HepG2 (cell line): Measurements from ENCODE around the gene PPP3R2. TPM values are rescaled to one million over a fixed set of nuclear protein-coding genes. Genes with fewer than 3 reads are reported as not detected.
A peak's percentile ranks its signal among the peaks of the same experiment; 100 is the strongest.

Source experiments
- ATAC-seq: fragments of 200-7000 bp; cut with Tn5 transposase; 3 replicates; pipeline ENCODE4 v1.9.1; 2020; ENCODE audit warnings: mild to moderate bottlenecking, moderate library complexity
- BruUV-seq: library from RNA; stranded (reverse); fragments of 400-500 nt; replicated peaks from 2 replicates; lab custom pipeline; 2021; lab: Mats Ljungman, UMichigan
- CTCF ChIA-PET: fragments of 300-600 bp; formaldehyde crosslinking; extraction: SDS; loops from one replicate; lab custom pipeline; 2021; ENCODE audit warnings: low total read pairs, inconsistent platforms, low intra/inter-chr PET ratio; lab: Yijun Ruan, JAX
- POLR2A ChIA-PET: fragments of 350-600 bp; sonication (Branson Sonifier 250); formaldehyde crosslinking; loops from one replicate; lab custom pipeline; 2020; ENCODE audit warnings: antibody characterized with exemption, inconsistent platforms; lab: Yijun Ruan, JAX
- DNase-seq: peaks from one replicate; pipeline ENCODE4 v3.0.0-alpha.2; 2015; ENCODE audit warnings: low spot score
- FAIRE-seq: peaks from 3 replicates; lab custom pipeline; 2011; peaks lifted over from hg19 to GRCh38; lab: Jason Lieb, UNC
- H2AFZ ChIP-seq: one replicate; pipeline ENCODE4 v1.6.1; 2011; ENCODE audit warnings: low read length, inconsistent platforms
- H3K27ac ChIP-seq: fragments of 300-600 bp; 3 replicates; pipeline ENCODE4 v1.8.0; 2011; ENCODE audit warnings: mixed run types, mild to moderate bottlenecking, mixed read lengths, low read length, inconsistent platforms; ENCODE audit not compliant: insufficient read depth; ENCODE audit errors: extremely low read length
- H3K27me3 ChIP-seq, 2 experiments: fragments of 200-600 bp in 1 of 2; 2 replicates in 1 of 2; 3 replicates in 1 of 2; pipeline versions ENCODE4 v1.6.0 to v1.8.0; 2011; ENCODE audit warnings: low read length in 2 of 2, mild to moderate bottlenecking in 2 of 2, moderate library complexity in 2 of 2, inconsistent platforms in 1 of 2; ENCODE audit not compliant: insufficient read depth in 2 of 2, control insufficient read depth in 1 of 2
- H3K36me3 ChIP-seq, 2 experiments: fragments of 200-600 bp in 1 of 2; replicated peaks in 1 of 2; 2 replicates in 1 of 2; 3 replicates in 1 of 2; pipeline versions ENCODE4 v1.5.1 to v1.8.0; 2011; ENCODE audit warnings: low read length in 2 of 2, inconsistent platforms in 1 of 2; ENCODE audit not compliant: insufficient read depth in 2 of 2, control insufficient read depth in 1 of 2
- H3K4me1 ChIP-seq: 2 replicates; pipeline ENCODE4 v1.5.1; 2012; ENCODE audit warnings: low read length, inconsistent platforms; ENCODE audit not compliant: insufficient read depth
- H3K4me2 ChIP-seq: 2 replicates; pipeline ENCODE4 v1.6.0; 2011; ENCODE audit warnings: low read depth, low read length, inconsistent platforms
- H3K4me3 ChIP-seq, 3 experiments: fragments of 200-600 bp in 1 of 3; sonication (generic), shearing (Covaris generic) in 1 of 3; replicated peaks in 1 of 3; 2 replicates each; pipeline ENCODE4 v1.5.1; 2011 to 2016; ENCODE audit warnings: low read length in 3 of 3, inconsistent platforms in 2 of 3, low read depth in 2 of 3, mild to moderate bottlenecking in 2 of 3, control low read depth in 1 of 3, mixed read lengths in 1 of 3; ENCODE audit not compliant: insufficient read depth in 1 of 3
- H3K79me2 ChIP-seq: one replicate; pipeline ENCODE4 v1.6.1; 2011; ENCODE audit warnings: low read length, inconsistent platforms; ENCODE audit not compliant: insufficient read depth
- H3K9ac ChIP-seq: 2 replicates; pipeline ENCODE4 v1.6.0; 2011; ENCODE audit warnings: mild to moderate bottlenecking, low read depth, low read length, inconsistent platforms; ENCODE audit not compliant: insufficient read depth
- H3K9me3 ChIP-seq: 2 replicates; pipeline ENCODE4 v1.5.1; 2012; ENCODE audit warnings: mild to moderate bottlenecking, low read length
- H4K20me1 ChIP-seq: 2 replicates; pipeline ENCODE4 v1.6.0; 2011; ENCODE audit warnings: inconsistent platforms, mild to moderate bottlenecking, low read length, moderate library complexity; ENCODE audit not compliant: insufficient read depth
- AGO2 ChIP-seq: fragments of 200-400 bp; formaldehyde crosslinking; optimal IDR thresholded peaks from 2 replicates; pipeline ENCODE3; 2017; ENCODE audit warnings: mild to moderate bottlenecking, low read depth, low read length, moderate library complexity
- ATF5 ChIP-seq: sonication (generic); formaldehyde crosslinking; IDR thresholded peaks from 2 replicates; pipeline ENCODE4 v1.4.0; 2020; ENCODE audit warnings: mild to moderate bottlenecking, low read depth, missing genetic modification reagents
- ELF1 ChIP-seq: sonication (generic); formaldehyde crosslinking; IDR thresholded peaks from 2 replicates; pipeline ENCODE4 v1.4.0; 2020; ENCODE audit warnings: missing genetic modification reagents
- NBN ChIP-seq: fragments of 450-650 bp; conservative IDR thresholded peaks from 2 replicates; pipeline ENCODE4 v1.6.1; 2017
- NFKB2 ChIP-seq: sonication (generic); formaldehyde crosslinking; IDR thresholded peaks from 2 replicates; pipeline ENCODE4 v1.4.0; 2020; ENCODE audit warnings: missing genetic modification reagents, borderline replicate concordance
- RBAK ChIP-seq: sonication (generic); formaldehyde crosslinking; IDR thresholded peaks from 2 replicates; pipeline ENCODE4 v1.5.1; 2020; ENCODE audit warnings: mild to moderate bottlenecking, missing genetic modification reagents
- RFX3 ChIP-seq: IDR thresholded peaks from 2 replicates; pipeline ENCODE4 v1.6.1; 2016; ENCODE audit warnings: missing biosample characterization, missing genetic modification reagents
- RORA ChIP-seq: sonication (generic); formaldehyde crosslinking; IDR thresholded peaks from 2 replicates; pipeline ENCODE4 v1.5.0; 2020; ENCODE audit warnings: mild to moderate bottlenecking, missing genetic modification reagents, moderate library complexity
- ZBTB39 ChIP-seq: sonication (generic); formaldehyde crosslinking; IDR thresholded peaks from 2 replicates; pipeline ENCODE4 v1.5.0; 2020; ENCODE audit warnings: missing genetic modification reagents
- ZBTB44 ChIP-seq: sonication (generic); formaldehyde crosslinking; IDR thresholded peaks from 2 replicates; pipeline ENCODE4 v1.4.0; 2020; ENCODE audit warnings: missing genetic modification reagents
- ZNF143 ChIP-seq: sonication (generic); formaldehyde crosslinking; IDR thresholded peaks from 2 replicates; pipeline ENCODE4 v1.4.0; 2020; ENCODE audit warnings: missing genetic modification reagents
- ZNF576 ChIP-seq: sonication (generic); formaldehyde crosslinking; IDR thresholded peaks from 2 replicates; pipeline ENCODE4 v1.4.0; 2020; ENCODE audit warnings: mild to moderate bottlenecking, missing genetic modification reagents
- ZNF629 ChIP-seq: sonication (generic); formaldehyde crosslinking; conservative IDR thresholded peaks from 2 replicates; pipeline ENCODE4 v1.5.0; 2020; ENCODE audit warnings: missing genetic modification reagents
- WGBS: methylation state at CpG from one replicate; pipeline ENCODE4 v1.1.6; 2017; ENCODE audit warnings: low lambda C conversion rate; 5-methylcytosine and 5-hydroxymethylcytosine counted together
- in situ Hi-C: cut with HindIII; loops from 2 replicates; pipeline ENCODE4 v1.10.0; 2017; ENCODE audit warnings: low pct_unique_long_range_greater_than_20kb; ENCODE audit not compliant: extremely low pct_ligation_motif_present
- intact Hi-C: fragments of 100-400 bp; cut with micrococcal nuclease; formaldehyde crosslinking; loops from one replicate; pipeline ENCODE4 v1.10.0; 2022; ENCODE audit not compliant: unreplicated experiment
- polyA plus RNA-seq, 8 experiments: library from polyadenylated mRNA; depleted of rRNA in 3 of 8; stranded (reverse) in 7 of 8; unstranded in 1 of 8; fragments of >200 nt; fragmentation: Illumina TruSeq in 4 of 8; extraction: Trizol in 4 of 8; gene quantifications; 2 replicates each; pipeline versions ENCODE4 v1.2.1 to v1.2.3, GENCODE V29; 2011 to 2016; ENCODE audit warnings: low read depth in 4 of 8, missing spikeins in 1 of 8, mixed read lengths in 1 of 8; ENCODE audit not compliant: insufficient read depth in 1 of 8
- total RNA-seq, 5 experiments: library from RNA; depleted of rRNA; stranded (reverse); fragments of >200 nt; fragmentation: Illumina TruSeq; extraction: Trizol; gene quantifications; 2 replicates each; pipeline ENCODE4 v1.2.3, GENCODE V29; 2016; ENCODE audit warnings: low read depth in 1 of 5

PPP3R2 gene
- total and polyA plus RNA-seq, 2 of the 13 experiments (the other 11 are each of a cell fraction or from before 2014, with no cell fraction given), result not detected

GRCh38 chr9:101593345-101593744 lies 1.4 kb downstream of the PPP3R2 start:
- no peak for DNase-seq
- Histone ChIP-seq H3K27ac (no peak overlapping the region), H3K27me3 (0 out of 5 replicates have a peak, but pooled peaks cover 0 to 5% of the 10 kb centered on the region in 2 experiments), H2AFZ (no peak overlapping the region), H3K36me3 (no peaks in the 10 kb centered on the region), H3K4me1 (no peaks in the 10 kb centered on the region), H3K79me2 (no peaks in the 10 kb centered on the region), H3K9me3 (no peaks in the 10 kb centered on the region), H4K20me1 (no peaks in the 10 kb centered on the region), H3K4me2 (no peak overlapping the region), H3K4me3 (no peak overlapping the region), H3K9ac (no peak overlapping the region)
- no TSS peak for BruUV-seq
- intact Hi-C loops, result no loop called here
- no peak for FAIRE-seq
- ATAC-seq, result peak; percentile 51; the same call in 2 of the 3 replicates
- ChIA-PET POLR2A (no interaction called here), CTCF (no interaction called here)
- in situ Hi-C loops, result no loop called here
- TF ChIP-seq ZBTB44 (CRISPR knock-in tag) (no peak), ZNF576 (CRISPR knock-in tag) (peak; percentile 29; the same call in 1 of the 2 replicates)
- 0% methylated on average over 2 of the region's 2 CpGs for WGBS

GRCh38 chr9:101592788-101593187 lies 2.0 kb downstream of the PPP3R2 start:
- Histone ChIP-seq H4K20me1 (no peaks in the 10 kb centered on the region), H3K4me2 (no peak overlapping the region), H3K27me3 (0 out of 5 replicates have a peak, but pooled peaks cover 0 to 5% of the 10 kb centered on the region in 2 experiments), H3K4me3 (no peak overlapping the region), H3K4me1 (no peaks in the 10 kb centered on the region), H3K27ac (no peak overlapping the region), H2AFZ (no peak overlapping the region), H3K36me3 (no peaks in the 10 kb centered on the region), H3K9me3 (no peaks in the 10 kb centered on the region), H3K79me2 (no peaks in the 10 kb centered on the region), H3K9ac (no peak overlapping the region)
- ChIA-PET CTCF (no interaction called here), POLR2A (no interaction called here)
- in situ Hi-C loops (no loop called here), intact Hi-C loops (no loop called here)
- no peak for FAIRE-seq
- no TSS peak for BruUV-seq
- ATAC-seq, result no peak
- no peak for DNase-seq
- TF ChIP-seq ZNF629 (CRISPR knock-in tag) (no peak), ZNF143 (no peak), RFX3 (CRISPR knock-in tag) (no peak), ELF1 (CRISPR knock-in tag) (no peak), ATF5 (CRISPR knock-in tag) (no peak), AGO2 (no peak), ZBTB39 (no peak), RBAK (CRISPR knock-in tag) (no peak), NBN (no peak), NFKB2 (no peak), RORA (no peak)
